ENCODE results near the gene ADRM1.

- no peak for TF ChIP-seq CTCF (IDR thresholded peaks at IDR 0.05)
- no peak for TF ChIP-seq POLR2A (IDR thresholded peaks at IDR 0.05)
- TF ChIP-seq POLR2AphosphoS5 (IDR thresholded peaks at IDR 0.05): no peak
These were observed 46.8 kb downstream of the ADRM1 start for GRCh38 chr20:62349556-62350097.
